Measurements from ENCODE around the gene VPS35L. TPM values are rescaled to one million over a fixed set of nuclear protein-coding genes. Genes with fewer than 3 reads are reported as not detected.

Gene VPS35L, protein sequence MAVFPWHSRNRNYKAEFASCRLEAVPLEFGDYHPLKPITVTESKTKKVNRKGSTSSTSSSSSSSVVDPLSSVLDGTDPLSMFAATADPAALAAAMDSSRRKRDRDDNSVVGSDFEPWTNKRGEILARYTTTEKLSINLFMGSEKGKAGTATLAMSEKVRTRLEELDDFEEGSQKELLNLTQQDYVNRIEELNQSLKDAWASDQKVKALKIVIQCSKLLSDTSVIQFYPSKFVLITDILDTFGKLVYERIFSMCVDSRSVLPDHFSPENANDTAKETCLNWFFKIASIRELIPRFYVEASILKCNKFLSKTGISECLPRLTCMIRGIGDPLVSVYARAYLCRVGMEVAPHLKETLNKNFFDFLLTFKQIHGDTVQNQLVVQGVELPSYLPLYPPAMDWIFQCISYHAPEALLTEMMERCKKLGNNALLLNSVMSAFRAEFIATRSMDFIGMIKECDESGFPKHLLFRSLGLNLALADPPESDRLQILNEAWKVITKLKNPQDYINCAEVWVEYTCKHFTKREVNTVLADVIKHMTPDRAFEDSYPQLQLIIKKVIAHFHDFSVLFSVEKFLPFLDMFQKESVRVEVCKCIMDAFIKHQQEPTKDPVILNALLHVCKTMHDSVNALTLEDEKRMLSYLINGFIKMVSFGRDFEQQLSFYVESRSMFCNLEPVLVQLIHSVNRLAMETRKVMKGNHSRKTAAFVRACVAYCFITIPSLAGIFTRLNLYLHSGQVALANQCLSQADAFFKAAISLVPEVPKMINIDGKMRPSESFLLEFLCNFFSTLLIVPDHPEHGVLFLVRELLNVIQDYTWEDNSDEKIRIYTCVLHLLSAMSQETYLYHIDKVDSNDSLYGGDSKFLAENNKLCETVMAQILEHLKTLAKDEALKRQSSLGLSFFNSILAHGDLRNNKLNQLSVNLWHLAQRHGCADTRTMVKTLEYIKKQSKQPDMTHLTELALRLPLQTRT
- total RNA-seq = 33.2 and 45.4 TPM in 2 replicates

DNA sequence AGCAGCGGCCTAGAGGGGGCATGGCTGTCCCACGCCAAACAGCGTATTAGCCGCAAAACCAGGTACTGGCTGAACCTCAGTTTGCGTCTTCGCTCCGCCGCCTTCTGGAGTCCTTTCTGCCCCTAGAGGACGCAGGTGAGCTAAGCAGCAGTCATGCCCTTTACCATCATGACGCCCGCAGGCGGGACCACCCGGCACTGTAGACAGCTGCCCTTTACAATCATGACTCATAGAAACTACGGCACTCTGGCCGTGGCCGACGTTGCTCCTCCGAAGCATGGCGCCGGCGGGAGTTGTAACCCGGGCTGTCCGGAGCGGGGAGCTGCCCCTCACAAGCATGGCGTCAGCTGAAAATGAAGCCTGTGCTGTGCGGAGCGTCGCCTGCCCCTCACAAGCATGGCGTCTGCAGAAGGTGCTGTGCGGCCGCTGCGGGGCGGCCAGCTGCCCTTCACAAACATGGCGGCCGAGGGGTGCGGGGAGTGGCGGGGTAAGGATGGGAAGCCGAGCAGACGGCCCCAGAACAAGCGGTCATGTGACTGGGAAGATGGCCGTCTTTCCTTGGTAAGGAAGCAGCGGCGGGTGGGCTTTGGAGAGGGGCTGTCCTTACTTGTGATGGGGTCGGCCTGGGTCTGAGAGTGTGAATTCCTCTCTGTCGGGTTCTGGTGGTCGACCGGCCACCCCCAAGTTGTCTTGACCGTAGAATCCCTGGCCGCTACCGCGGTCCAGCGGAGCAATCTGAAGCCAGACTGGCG lies at the start of gene VPS35L:
TSS of gene VPS35L (plus strand) at position 518 of the 752 bp plus-strand sequence. CDS start at position 545, 27 bp downstream.
- peak; percentile 98 to 100 for DNase-seq (ENCODE audit: low read depth in 2 of 2)

DNA sequence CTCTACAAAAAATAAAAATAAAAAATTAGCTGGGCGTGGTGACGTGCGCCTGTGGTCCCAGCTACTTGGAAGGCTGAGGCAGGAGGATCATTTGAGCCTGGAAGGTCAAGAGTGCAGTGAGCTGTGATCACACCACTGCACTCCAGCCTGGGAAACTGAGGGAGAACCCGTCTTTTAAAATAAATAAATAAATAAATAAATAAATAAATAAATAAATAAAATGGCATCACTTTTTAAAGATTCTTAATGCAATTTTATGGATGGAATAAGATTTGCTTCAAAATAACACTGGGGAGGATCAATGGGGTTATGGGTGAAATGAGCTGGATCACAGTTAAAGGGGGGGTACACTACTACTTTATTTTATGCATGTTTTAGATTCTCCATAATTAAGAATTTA lies 48.5 kb upstream of the VPS35L start:
- no peak for DNase-seq (ENCODE audit: low read depth in 2 of 2)

DNA sequence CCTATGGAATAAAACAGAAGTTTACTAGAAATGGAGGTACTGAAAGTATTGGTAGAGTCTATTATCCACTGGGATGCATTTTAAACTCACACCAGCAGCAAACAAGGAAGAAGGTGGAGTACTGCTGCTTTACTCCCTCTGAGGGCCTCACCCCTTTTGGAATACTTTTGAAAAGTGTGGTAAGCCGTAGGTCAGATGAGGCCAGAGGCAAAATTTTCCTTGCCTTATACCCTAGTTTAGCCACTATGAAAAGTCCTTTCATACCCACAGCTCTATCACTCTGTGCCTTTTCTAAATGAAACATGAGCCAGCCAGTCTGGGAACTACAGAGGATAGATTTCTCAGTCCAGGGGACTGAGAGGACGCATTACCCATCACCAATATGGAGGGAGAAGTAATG lies 47.6 kb upstream of the VPS35L start:
- no peak for DNase-seq (ENCODE audit: low read depth in 2 of 2)

DNA sequence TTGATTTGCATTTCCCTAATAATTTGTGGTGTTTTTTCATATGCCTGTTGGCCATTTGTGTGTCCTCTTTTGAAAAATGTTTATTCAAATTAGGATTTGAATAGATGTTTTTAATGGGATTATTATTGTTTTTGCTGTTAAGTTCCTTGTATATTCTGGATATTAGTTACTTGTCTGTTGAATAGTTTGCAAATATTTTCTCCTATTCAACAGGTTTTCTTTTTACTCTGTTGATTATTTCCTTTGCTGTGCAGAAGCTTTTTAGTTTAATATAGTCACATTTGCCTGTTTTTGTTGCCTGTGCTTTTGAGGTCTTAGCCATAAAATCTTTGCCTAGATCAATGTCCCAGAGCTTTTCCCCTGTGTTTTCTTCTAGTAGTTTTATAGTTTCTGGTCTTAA lies 43.2 kb upstream of the VPS35L start:
- DNase-seq (ENCODE audit: low read depth in 2 of 2) = no peak

DNA sequence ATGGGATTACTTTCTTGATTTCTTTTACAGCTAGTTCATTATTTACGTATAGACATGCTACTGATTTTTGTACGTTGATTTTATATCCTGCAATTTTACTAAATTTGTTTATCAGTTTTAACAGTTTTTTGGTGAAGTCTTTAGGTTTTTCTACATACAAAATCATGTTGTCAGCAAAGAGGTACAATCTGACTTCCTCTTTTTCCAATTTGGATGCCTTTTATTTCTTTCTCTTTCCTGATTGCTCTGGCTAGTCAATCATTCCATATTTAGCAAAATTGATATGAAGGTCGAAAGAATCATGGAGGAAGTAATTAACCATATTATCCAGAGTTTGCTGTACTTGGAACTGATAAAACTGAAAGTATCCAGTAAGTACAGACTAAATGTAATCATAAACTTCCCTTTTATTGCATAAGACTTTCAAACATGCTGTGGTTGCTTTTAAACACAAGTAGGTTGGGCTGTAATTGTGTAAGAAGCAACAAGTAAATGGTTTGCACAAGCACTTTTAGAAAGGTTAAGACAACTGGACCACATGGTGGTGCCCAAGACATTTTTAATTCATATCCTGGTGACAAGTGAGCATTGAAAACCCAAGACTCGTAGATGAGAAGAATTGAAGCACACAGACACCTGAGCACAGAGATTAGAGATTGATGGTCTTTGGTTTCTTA lies 42.0 kb upstream of the VPS35L start:
- no peak for DNase-seq (ENCODE audit: low read depth in 2 of 2)

DNA sequence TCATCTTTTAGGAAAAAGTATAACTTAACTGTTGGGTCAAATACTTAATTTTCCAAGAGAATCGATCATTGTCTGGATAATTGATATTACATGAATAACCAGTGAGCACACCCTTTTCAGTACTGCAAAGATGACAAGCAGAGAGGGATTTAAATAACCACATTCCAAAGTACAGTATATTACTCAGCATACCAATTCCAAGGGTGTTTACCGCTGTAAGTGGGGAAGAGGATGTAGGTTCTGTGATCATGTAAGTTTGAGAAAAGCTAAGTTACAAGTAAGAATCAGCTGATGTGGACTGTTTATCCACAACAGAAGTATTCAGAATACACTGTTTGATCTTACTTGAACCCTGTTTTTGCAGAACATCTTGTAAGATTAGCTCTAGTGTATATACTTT lies 39.7 kb upstream of the VPS35L start:
- DNase-seq (ENCODE audit: low read depth in 2 of 2) = no peak

DNA sequence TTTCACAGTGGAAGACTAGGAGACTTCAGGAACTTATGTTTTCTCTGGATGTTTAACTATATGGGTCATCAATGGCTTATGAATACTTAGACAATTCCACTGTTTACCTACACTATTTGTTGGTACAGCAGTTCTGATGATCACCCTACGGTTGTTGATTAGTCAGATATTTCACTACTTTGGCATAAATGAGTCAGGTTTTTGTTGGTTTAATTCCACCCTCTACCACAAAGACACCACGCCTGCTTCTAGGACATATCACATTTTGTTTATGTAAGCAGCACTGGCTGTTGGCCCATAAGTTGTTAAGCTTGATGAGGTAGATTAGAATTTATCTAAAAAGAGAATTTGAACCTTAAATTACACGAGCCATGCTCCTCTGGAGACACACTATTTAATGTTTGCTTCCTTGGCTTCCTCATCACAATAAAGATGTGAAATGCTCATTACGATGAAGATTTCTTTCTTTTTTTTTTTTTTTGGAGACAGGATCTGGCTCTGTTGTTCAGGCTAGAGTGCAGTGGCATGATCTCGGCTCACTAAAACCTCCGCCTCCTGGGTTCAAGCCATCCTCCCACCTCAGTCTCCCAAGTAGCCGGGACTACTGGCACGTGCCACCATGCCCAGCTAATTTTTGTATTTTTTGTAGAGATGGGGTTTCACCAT lies 37.9 kb upstream of the VPS35L start:
- DNase-seq (ENCODE audit: low read depth in 2 of 2) = no peak

DNA sequence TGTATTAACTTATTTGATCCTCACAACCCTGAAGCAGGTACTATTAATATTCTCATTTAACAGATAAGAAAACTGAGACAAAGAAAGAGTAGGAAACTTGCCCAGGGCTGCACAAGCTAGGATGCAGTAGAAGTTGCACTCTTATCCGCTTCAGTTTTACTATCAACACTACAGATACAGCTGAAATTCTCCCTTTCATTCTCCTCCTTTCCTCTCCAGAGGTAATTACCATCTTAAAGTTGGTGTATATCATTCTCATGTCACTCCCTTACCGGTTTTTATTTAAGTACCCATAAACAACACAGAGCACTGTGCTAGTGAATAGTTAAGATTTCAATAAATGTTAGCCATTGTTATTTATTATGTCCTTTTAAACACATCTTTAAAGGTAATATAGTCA lies 37.1 kb upstream of the VPS35L start:
- no peak for DNase-seq (ENCODE audit: low read depth in 2 of 2)

DNA sequence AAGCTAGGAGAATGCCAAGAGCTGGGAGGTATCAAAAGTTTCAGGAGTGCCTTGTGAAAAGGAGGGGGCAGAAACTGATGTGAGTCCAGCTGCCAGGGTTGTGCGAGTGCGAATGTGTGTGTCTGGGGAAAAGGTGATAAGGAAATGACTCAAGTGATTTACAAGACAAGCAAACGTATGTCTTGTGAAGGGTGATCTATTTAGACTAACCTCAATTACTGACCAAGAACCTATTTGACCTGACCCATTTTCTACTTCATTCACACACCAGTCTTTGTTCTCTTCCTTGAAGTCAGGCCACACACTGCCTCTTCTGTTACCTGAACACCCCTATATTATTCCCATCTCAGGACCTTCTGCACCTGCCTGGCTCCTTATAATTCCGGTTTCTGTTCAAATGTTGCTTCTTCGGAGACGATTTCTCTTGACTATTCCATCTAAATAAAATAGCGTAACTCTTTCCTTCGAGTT lies 34.6 kb upstream of the VPS35L start:
- peak in 1 of 2 donors; percentile 66 for DNase-seq (ENCODE audit: low read depth in 2 of 2)

DNA sequence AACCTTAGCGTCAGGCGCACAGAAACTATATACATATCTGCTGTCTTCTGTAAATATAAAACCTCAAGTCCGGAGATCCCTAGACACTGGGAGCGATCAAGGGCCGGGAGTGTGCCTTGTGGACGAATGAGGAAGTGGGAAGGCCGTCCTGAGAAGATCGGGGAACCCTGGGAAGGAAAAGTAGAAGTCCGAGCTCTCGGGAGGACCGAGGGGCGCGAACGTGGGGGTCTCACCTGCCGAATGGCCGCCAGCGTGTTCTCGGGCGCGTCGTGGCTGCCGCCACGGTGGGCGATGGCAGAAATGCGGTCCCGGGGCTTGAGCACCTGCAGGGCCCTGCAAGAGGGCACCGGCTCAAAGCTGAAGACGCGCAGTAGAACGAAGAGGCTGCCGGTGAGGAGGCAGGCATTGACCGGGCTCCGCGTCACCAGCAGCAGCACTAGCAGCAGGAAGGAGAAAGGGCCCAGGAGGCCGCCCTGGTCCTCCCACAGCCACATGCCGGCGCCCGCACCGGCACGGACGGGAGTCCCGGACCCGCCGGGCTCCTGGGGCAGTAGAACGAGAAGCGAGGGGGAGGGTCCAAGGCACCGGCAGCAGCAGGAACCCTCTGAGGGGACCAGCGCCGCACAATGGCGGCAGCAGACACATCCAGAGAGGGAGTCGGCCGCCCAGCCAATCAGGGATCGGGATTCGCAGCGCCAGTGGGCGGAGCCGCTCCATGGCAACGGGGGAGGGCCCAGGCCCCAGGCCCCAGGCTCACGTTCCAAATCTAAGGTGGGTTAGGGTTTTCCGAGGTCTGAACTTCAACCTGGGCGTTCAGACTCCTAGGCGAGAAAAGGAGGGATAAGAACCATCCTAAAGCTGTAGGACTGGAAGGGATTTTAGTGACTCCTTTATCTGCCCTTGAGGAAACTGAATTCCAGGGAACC lies 33.8 kb upstream of the VPS35L start, which contains the start of gene GDE1:
TSS of gene GDE1 (minus strand) at position 628 of the 926 bp plus-strand sequence. CDS start at position 494, 134 bp downstream.
- DNase-seq (ENCODE audit: low read depth in 2 of 2) = peak; percentile 68 to 91

DNA sequence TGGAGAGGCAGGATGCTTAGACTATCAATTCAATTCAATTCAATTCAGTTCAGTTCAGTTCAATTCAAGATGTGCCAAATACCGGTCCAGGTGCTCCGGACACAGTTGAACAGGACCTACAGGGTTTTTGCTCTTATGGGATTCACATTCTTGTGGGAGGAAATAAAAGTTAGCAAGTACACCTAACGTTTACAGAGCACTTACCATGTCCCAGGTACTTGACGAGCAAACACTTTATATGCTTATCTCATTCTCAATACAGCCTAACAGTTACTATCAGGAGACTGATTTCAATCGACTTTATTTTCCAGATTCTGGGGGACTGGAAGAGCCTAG lies 33.1 kb upstream of the VPS35L start:
- DNase-seq (ENCODE audit: low read depth in 2 of 2) = no peak

DNA sequence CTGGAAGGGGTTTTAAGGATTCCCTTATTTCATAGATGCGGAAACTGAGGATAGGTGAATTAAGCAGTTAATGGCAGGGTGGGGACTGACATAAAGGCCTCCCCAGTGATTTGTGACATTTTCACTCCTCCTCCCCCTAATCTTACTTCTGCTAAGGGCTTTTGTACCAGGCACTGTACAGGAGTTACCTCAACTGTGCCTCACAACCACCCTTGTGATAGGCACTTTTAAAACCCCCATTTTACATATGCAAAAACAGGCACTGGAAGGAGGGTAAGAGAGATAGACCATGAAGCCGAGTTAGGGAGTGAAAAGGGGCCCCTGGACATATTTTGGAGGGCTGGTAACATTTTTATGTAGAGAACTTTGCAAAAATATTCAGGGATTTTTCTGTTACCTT lies 32.7 kb upstream of the VPS35L start:
- DNase-seq (ENCODE audit: low read depth in 2 of 2) = no peak

DNA sequence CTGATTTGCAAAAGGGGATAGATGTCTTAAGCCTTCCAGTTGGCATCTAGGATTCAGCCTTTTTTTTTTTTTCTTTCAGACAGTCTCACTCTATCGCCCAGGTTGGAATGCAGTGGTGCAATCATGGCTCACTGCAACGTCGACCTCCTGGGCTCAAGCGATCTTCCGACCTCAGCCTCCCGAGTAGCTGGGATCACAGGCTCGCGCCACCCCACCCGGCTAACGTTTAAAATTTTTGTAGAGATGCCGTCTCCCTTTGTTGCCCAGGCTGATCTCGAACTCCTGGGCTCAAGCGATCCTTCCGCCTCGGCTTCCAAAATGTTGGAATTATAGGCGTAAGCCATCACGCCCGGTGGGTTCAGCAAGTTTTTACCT lies 32.3 kb upstream of the VPS35L start:
- no peak for DNase-seq (ENCODE audit: low read depth in 2 of 2)

DNA sequence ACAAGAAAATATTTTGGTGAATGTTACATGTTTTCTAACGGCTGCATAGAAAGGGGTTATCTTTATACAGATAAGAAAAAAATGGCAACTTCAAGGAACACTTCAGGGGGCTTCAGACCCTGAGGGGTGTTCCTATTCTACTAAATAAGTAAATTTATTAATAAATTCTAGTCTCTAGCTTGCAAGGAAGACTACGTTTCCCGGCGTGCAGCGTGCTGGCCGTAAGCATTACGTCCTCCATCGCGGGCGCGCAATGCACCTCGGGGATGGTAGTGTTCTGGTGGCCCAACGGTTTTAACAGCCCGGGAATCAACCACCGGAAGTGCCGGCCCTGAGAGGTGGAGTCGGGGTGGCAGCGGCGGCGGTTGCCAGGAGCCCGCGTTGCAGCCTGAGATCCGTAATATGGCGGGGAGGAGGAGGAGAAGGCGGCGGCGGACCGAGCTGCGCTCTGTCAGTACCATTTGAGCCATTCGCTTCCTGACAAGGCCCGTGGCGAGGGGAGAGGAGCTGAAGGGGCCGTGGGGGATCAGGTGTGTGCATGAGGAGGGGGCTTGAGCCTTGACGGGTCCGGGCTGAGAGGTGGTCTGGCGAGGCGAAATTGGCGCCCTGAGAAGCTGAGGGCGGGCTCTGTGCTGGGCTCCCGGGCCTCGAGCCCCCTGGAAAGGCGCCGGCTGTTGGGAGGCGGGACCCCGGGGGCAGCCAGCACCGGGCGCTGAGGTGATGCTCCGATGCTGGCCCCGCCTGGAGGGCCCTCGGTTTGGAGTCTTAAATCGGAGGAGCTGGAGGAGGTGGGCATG lies 31.7 kb upstream of the VPS35L start, which contains the start of gene CCP110:
TSS of gene CCP110 (plus strand) at position 384 of the 797 bp plus-strand sequence. CDS start 3,940 bp downstream, outside the sequence.
- DNase-seq (ENCODE audit: low read depth in 2 of 2) = peak; percentile 90 to 97

DNA sequence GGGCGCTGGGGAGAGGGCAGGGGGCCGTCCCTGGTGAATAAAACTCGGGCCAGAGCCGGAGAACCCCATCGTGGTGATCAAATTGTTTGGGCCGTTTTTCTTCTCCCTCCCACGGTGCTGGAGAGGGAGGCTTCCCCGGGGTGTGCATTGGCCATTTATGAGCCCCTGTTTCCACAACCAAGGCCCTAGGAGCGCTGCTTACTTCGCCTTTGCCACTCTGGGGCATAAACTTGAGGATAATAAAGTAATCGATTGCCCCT lies 31.2 kb upstream of the VPS35L start:
- no peak for DNase-seq (ENCODE audit: low read depth in 2 of 2)

DNA sequence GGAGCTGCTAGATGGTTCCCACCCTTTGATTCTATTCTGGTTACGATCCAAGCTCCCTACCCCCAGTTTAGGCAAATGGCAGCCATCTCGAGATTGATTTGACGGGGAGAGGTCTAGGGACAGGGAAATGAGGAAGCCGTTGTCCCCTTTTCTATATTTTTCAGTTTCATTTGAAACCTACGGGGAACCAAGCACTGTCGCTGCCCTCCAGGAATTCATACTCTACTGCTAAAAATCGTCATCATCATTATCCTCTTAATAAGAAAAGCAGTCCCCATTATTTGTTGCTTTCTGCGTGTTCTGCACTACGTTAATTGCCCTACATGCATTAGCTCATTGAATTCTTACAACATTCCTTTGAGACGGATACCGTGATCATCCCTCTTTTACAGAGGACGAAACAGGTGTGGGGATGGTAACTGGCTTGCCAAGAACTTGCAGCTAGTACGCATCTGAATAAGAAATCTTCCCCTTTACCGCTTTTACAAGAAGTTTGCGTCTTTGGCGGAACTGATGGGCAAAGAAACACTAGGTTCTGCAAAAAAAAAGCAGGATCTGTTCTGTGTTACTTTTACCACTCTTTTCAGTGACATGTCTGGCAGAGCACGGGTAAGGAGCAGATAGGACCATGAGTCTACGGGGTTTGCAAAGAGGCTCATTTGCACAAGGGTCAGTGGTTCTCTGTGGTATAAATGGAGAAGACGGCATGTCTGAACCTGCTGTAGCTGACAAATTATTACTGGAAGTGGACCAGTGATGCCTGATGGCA lies 30.7 kb upstream of the VPS35L start:
- DNase-seq (ENCODE audit: low read depth in 2 of 2) = no peak

DNA sequence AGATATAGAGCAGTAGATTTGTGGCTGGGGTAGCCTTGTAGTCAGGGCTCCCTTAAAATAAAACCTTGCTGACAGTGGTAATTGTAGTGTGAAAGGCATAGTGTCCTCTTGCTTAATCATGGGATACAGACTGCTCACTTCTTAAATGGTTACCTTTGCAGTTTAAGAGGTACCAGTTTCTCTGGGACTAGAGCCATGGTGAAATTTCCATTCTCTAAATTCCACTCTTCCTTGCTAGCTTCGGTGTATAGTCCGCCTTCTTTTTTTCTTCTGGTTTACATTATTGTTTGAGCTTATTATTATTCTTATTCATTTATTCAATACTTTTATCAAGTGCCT lies 30.1 kb upstream of the VPS35L start:
- DNase-seq (ENCODE audit: low read depth in 2 of 2) = no peak

DNA sequence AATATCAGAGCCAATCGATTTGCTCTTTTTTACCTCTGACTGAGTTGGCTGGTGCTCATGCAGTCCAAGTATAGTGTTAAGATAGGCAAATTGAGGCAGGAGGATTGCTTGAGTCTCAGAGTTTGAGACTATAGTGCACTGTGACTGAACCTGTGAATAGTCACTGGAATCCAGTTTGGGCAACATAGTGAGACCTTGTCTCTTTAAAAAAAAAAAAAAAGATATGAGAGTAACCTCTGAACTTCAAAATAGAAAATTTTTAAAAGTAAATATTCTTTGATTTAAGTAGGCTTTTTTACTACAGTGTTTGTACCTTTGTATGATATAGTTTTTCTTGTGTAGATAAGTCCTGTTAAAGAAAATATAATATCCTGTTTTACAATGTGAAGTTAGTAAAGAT lies 28.3 kb upstream of the VPS35L start:
- DNase-seq (ENCODE audit: low read depth in 2 of 2) = no peak

Data from dermis microvascular lymphatic vessel endothelial cell (primary cell).